Measurements from ENCODE around the gene KCNF1.

The KCNF1 gene

GRCh38 chr2:10877651-10878111 is 34.1 kb upstream of the KCNF1 start:
- H3K4me1 ChIP-seq (ENCODE audit: control insufficient read depth, low read length), result no peaks in the 10 kb centered on the region
- no peaks in the 10 kb centered on the region for H3F3A ChIP-seq (ENCODE audit: control insufficient read depth, insufficient read depth)
- H3K9me2 ChIP-seq (replicated peaks; ENCODE audit: control insufficient read depth, low read length), result no peaks in the 10 kb centered on the region
- TF ChIP-seq EZH2phosphoT487 (IDR thresholded peaks at IDR 0.05; ENCODE audit: borderline replicate concordance, low read length) (no peak), CTCF (IDR thresholded peaks at IDR 0.05; ENCODE audit: low read depth, low read length, poor library complexity, severe bottlenecking) (no peak)
- H3K4me3 ChIP-seq (ENCODE audit: low read length), result no peak overlapping the region
- no peaks in the 10 kb centered on the region for H3K36me3 ChIP-seq (ENCODE audit: control insufficient read depth, low read length)
- no peaks in the 10 kb centered on the region for H3K9me3 ChIP-seq (ENCODE audit: control insufficient read depth, insufficient read depth, low read length)
- H4K20me1 ChIP-seq (ENCODE audit: control insufficient read depth, insufficient read depth, low read depth, low read length), result no peaks in the 10 kb centered on the region
- no peak overlapping the region for H3K27ac ChIP-seq (ENCODE audit: low read depth, low read length)
- no peaks in the 10 kb centered on the region for H3K79me2 ChIP-seq (ENCODE audit: control insufficient read depth, low read length)
- H3K4me2 ChIP-seq (ENCODE audit: low read length), result no peak overlapping the region
- H3K27me3 ChIP-seq (ENCODE audit: control insufficient read depth, low read length), result 0 out of 2 replicates have a peak, but pooled peaks cover 3% of the 10 kb centered on the region

GRCh38 chr2:10878268-10878915 is 33.3 kb upstream of the KCNF1 start:
- no peak overlapping the region for H3K27ac ChIP-seq (ENCODE audit: low read depth, low read length)
- H3F3A ChIP-seq (ENCODE audit: control insufficient read depth, insufficient read depth), result no peaks in the 10 kb centered on the region
- H3K9me3 ChIP-seq (ENCODE audit: control insufficient read depth, insufficient read depth, low read length), result no peaks in the 10 kb centered on the region
- TF ChIP-seq EZH2phosphoT487 (IDR thresholded peaks at IDR 0.05; ENCODE audit: borderline replicate concordance, low read length) (no peak), CTCF (IDR thresholded peaks at IDR 0.05; ENCODE audit: low read depth, low read length, poor library complexity, severe bottlenecking) (no peak)
- no peaks in the 10 kb centered on the region for H4K20me1 ChIP-seq (ENCODE audit: control insufficient read depth, insufficient read depth, low read depth, low read length)
- no peaks in the 10 kb centered on the region for H3K9me2 ChIP-seq (replicated peaks; ENCODE audit: control insufficient read depth, low read length)
- no peaks in the 10 kb centered on the region for H3K36me3 ChIP-seq (ENCODE audit: control insufficient read depth, low read length)
- no peak overlapping the region for H3K4me3 ChIP-seq (ENCODE audit: low read length)
- H3K27me3 ChIP-seq (ENCODE audit: control insufficient read depth, low read length), result peaks cover 3% of the 10 kb centered on the region; the same call in 1 of the 2 replicates
- no peaks in the 10 kb centered on the region for H3K4me1 ChIP-seq (ENCODE audit: control insufficient read depth, low read length)
- H3K4me2 ChIP-seq (ENCODE audit: low read length), result no peak overlapping the region
- H3K79me2 ChIP-seq (ENCODE audit: control insufficient read depth, low read length), result no peaks in the 10 kb centered on the region

- Histone ChIP-seq H3K9me2 (replicated peaks; ENCODE audit: control insufficient read depth, low read length) (no peaks in the 10 kb centered on the region), H3K4me2 (ENCODE audit: low read length) (no peak overlapping the region), H3K79me2 (ENCODE audit: control insufficient read depth, low read length) (no peaks in the 10 kb centered on the region), H3K4me1 (ENCODE audit: control insufficient read depth, low read length) (no peaks in the 10 kb centered on the region), H4K20me1 (ENCODE audit: control insufficient read depth, insufficient read depth, low read depth, low read length) (no peaks in the 10 kb centered on the region), H3K36me3 (ENCODE audit: control insufficient read depth, low read length) (no peaks in the 10 kb centered on the region), H3K9me3 (ENCODE audit: control insufficient read depth, insufficient read depth, low read length) (no peaks in the 10 kb centered on the region), H3F3A (ENCODE audit: control insufficient read depth, insufficient read depth) (no peaks in the 10 kb centered on the region), H3K4me3 (ENCODE audit: low read length) (no peak overlapping the region), H3K27ac (ENCODE audit: low read depth, low read length) (no peak overlapping the region), H3K27me3 (ENCODE audit: control insufficient read depth, low read length) (peaks cover 8% of the 10 kb centered on the region; the same call in 1 of the 2 replicates)
- no peak for TF ChIP-seq EZH2phosphoT487 (IDR thresholded peaks at IDR 0.05; ENCODE audit: borderline replicate concordance, low read length)
- TF ChIP-seq CTCF (IDR thresholded peaks at IDR 0.05; ENCODE audit: low read depth, low read length, poor library complexity, severe bottlenecking), result no peak
Measured at GRCh38 chr2:10879159-10879558, 32.6 kb upstream of the KCNF1 start.
